PC-3 (cell line): ENCODE results near the gene PLXNA4. TPM values are rescaled to one million over a fixed set of nuclear protein-coding genes. Genes with fewer than 3 reads are reported as not detected.

ENCODE experiments used
- ATAC-seq: fragments of 200-7000 bp; cut with Tn5 transposase; 2 replicates; pipeline ENCODE4 v1.9.1; 2020; ENCODE audit warnings: mild to moderate bottlenecking, moderate library complexity
- BruUV-seq: library from RNA; stranded (reverse); fragments of 400-500 nt; replicated peaks from 2 replicates; lab custom pipeline; 2021; lab: Mats Ljungman, UMichigan
- CTCF ChIA-PET: fragments of 300-600 bp; sonication (Branson Sonifier 250); formaldehyde crosslinking; loops from one replicate; lab custom pipeline; 2022; ENCODE audit warnings: antibody characterized with exemption; lab: Charles Lee
- POLR2A ChIA-PET: fragments of 300-600 bp; sonication (Branson Sonifier 250); formaldehyde crosslinking; loops from one replicate; lab custom pipeline; 2022; ENCODE audit warnings: antibody characterized with exemption; ENCODE audit not compliant: unreplicated experiment; lab: Charles Lee
- DNase-seq: peaks from one replicate; pipeline ENCODE4 v3.0.0-alpha.2; 2015
- H2AFZ ChIP-seq: fragments of 300-600 bp; sonication (generic); 2 replicates; pipeline ENCODE4 v1.6.0; 2016; ENCODE audit warnings: antibody characterized with exemption, low read length
- H3F3A ChIP-seq: fragments of 300-600 bp; sonication (generic); one replicate; pipeline ENCODE4 v1.6.0; 2017; ENCODE audit warnings: antibody characterized with exemption, low read length, control low read depth, mild to moderate bottlenecking; ENCODE audit not compliant: unreplicated experiment
- H3K27ac ChIP-seq: fragments of 300-600 bp; sonication (generic); 2 replicates; pipeline ENCODE4 v1.5.1; 2016; ENCODE audit warnings: mild to moderate bottlenecking, low read length
- H3K27me3 ChIP-seq: fragments of 300-600 bp; sonication (generic); 2 replicates; pipeline ENCODE4 v1.6.1; 2016; ENCODE audit warnings: low read length, mixed read lengths
- H3K36me3 ChIP-seq: fragments of 300-600 bp; sonication (generic); 2 replicates; pipeline ENCODE4 v1.6.1; 2016; ENCODE audit warnings: low read depth, mixed run types, low read length, mixed read lengths
- H3K4me1 ChIP-seq: fragments of 300-600 bp; sonication (generic); 2 replicates; pipeline ENCODE4 v1.5.1; 2016; ENCODE audit warnings: low read length; ENCODE audit not compliant: insufficient read depth
- H3K4me2 ChIP-seq: fragments of 300-600 bp; sonication (generic); 2 replicates; pipeline ENCODE4 v1.6.0; 2016; ENCODE audit warnings: low read length
- H3K4me3 ChIP-seq: fragments of 300-600 bp; sonication (generic); 2 replicates; pipeline ENCODE4 v1.5.1; 2016; ENCODE audit warnings: mild to moderate bottlenecking, low read length, mixed read lengths
- H3K79me2 ChIP-seq: fragments of 300-600 bp; sonication (generic); 2 replicates; pipeline ENCODE4 v1.6.1; 2017; ENCODE audit warnings: low read length, mixed read lengths
- H3K9ac ChIP-seq: fragments of 300-600 bp; sonication (generic); 2 replicates; pipeline ENCODE4 v1.6.0; 2016; ENCODE audit warnings: mild to moderate bottlenecking, low read length
- H3K9me2 ChIP-seq: fragments of 300-600 bp; sonication (generic); replicated peaks from 2 replicates; pipeline ENCODE4 v1.6.1; 2016; ENCODE audit warnings: mixed run types, low read length, mixed read lengths
- H3K9me3 ChIP-seq: fragments of 300-600 bp; sonication (generic); 2 replicates; pipeline ENCODE4 v1.6.1; 2016; ENCODE audit warnings: low read length, mixed read lengths
- H4K20me1 ChIP-seq: fragments of 300-600 bp; sonication (generic); 2 replicates; pipeline ENCODE4 v1.6.1; 2016; ENCODE audit warnings: low read length, mixed read lengths
- EZH2 ChIP-seq: fragments of 300-600 bp; sonication (generic); IDR thresholded peaks from one replicate; pipeline ENCODE4 v1.6.1; 2017; ENCODE audit warnings: antibody characterized with exemption, mild to moderate bottlenecking, low read length; ENCODE audit not compliant: unreplicated experiment
- EZH2phosphoT487 ChIP-seq: fragments of 300-600 bp; sonication (generic); IDR thresholded peaks from 2 replicates; pipeline ENCODE4 v1.6.1; 2018; ENCODE audit warnings: mild to moderate bottlenecking, antibody characterized with exemption, low read length, borderline replicate concordance
- intact Hi-C: fragments of 100-400 bp; cut with micrococcal nuclease; formaldehyde crosslinking; loops from 2 replicates; pipeline ENCODE4 v1.9.0; 2023
- total RNA-seq: library from RNA; depleted of rRNA; stranded (reverse); fragments of >200 nt; gene quantifications from 2 replicates; pipeline ENCODE4 v1.2.3, GENCODE V29; 2014
- TF ChIP-seq, protein P1 (sequence below): fragments of 300-600 bp; sonication (generic); conservative IDR thresholded peaks from 2 replicates; pipeline ENCODE4 v1.5.1; 2017; ENCODE audit warnings: antibody characterized with exemption, low read depth, mild to moderate bottlenecking, low read length

The PLXNA4 gene
- total RNA-seq, 1 experiment from 2014 or later, result 1.2 TPM

DNA sequence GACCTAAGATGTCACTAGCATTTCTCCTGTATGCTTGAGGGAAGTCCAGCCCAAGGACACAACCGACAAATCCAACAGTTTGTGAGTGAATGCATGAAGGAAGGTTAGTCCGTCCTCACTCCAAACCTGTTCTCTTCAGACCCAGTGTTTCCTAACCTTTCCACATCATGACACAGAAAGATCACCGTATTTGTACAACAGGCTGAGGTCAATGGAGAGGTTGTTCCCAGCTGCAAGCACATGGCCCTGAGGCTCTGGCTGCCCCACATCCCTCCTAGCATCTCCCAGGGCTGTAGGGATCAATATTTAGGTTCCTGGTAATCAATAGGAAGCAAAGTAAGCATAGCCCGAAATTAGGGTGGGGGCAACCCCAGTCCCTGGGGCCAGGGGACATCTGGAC is 227.9 kb downstream of the PLXNA4 start:
- H3K79me2 ChIP-seq, result no peaks in the 10 kb centered on the region
- no peak for ATAC-seq
- H3K27ac ChIP-seq, result no peak overlapping the region
- TF ChIP-seq, protein P1, sequence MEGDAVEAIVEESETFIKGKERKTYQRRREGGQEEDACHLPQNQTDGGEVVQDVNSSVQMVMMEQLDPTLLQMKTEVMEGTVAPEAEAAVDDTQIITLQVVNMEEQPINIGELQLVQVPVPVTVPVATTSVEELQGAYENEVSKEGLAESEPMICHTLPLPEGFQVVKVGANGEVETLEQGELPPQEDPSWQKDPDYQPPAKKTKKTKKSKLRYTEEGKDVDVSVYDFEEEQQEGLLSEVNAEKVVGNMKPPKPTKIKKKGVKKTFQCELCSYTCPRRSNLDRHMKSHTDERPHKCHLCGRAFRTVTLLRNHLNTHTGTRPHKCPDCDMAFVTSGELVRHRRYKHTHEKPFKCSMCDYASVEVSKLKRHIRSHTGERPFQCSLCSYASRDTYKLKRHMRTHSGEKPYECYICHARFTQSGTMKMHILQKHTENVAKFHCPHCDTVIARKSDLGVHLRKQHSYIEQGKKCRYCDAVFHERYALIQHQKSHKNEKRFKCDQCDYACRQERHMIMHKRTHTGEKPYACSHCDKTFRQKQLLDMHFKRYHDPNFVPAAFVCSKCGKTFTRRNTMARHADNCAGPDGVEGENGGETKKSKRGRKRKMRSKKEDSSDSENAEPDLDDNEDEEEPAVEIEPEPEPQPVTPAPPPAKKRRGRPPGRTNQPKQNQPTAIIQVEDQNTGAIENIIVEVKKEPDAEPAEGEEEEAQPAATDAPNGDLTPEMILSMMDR, result no peak
- TF ChIP-seq EZH2phosphoT487, result no peak
- TF ChIP-seq EZH2, result no peak
- BruUV-seq, result no TSS peak
- no peak overlapping the region for H3K4me2 ChIP-seq
- H3K4me3 ChIP-seq, result no peak overlapping the region
- H3K36me3 ChIP-seq, result no peaks in the 10 kb centered on the region
- H3K9me3 ChIP-seq, result no peaks in the 10 kb centered on the region
- DNase-seq, result no peak
- peaks cover 42% of the 10 kb centered on the region for H3K27me3 ChIP-seq
- ChIA-PET CTCF (no interaction called here), POLR2A (no interaction called here)
- H4K20me1 ChIP-seq, result no peaks in the 10 kb centered on the region
- H3K9ac ChIP-seq, result no peak overlapping the region
- H3K9me2 ChIP-seq, result no peaks in the 10 kb centered on the region
- no peaks in the 10 kb centered on the region for H3F3A ChIP-seq
- intact Hi-C loops, result no loop called here
- no peak overlapping the region for H2AFZ ChIP-seq
- no peaks in the 10 kb centered on the region for H3K4me1 ChIP-seq

DNA sequence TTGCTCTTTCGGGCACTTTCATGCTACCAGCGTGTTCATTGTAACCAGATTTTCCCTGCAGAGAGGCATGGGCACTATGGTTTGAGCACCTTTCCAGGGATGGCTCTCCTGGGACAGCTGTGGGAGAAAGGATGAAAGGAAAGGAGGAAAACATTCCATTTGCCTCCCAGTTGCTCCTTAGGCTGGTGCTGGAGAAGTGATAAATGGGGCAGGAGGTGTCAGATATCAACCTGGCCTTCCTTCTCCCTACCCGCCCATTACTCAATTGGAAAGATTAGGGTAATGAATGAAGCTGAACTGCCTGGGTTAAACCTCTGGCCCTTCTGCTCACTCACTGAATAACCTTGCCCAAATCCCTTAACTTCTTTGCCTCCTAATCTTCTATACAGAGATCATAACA is 228.4 kb downstream of the PLXNA4 start:
- Histone ChIP-seq H3K9me3 (no peaks in the 10 kb centered on the region), H3K36me3 (no peaks in the 10 kb centered on the region), H3K9me2 (no peaks in the 10 kb centered on the region), H4K20me1 (no peaks in the 10 kb centered on the region), H2AFZ (no peak overlapping the region), H3K27ac (no peak overlapping the region), H3K79me2 (no peaks in the 10 kb centered on the region), H3F3A (no peaks in the 10 kb centered on the region), H3K27me3 (peaks cover 42% of the 10 kb centered on the region), H3K4me1 (no peaks in the 10 kb centered on the region), H3K4me2 (no peak overlapping the region), H3K9ac (no peak overlapping the region), H3K4me3 (no peak overlapping the region)
- DNase-seq (no peak), ATAC-seq (no peak)
- TF ChIP-seq EZH2 (no peak), EZH2phosphoT487 (no peak)
- TF ChIP-seq, protein P1, result no peak
- POLR2A ChIA-PET, result no interaction called here
- no TSS peak for BruUV-seq
- intact Hi-C loops, result no loop called here
- CTCF ChIA-PET, result no interaction called here

DNA sequence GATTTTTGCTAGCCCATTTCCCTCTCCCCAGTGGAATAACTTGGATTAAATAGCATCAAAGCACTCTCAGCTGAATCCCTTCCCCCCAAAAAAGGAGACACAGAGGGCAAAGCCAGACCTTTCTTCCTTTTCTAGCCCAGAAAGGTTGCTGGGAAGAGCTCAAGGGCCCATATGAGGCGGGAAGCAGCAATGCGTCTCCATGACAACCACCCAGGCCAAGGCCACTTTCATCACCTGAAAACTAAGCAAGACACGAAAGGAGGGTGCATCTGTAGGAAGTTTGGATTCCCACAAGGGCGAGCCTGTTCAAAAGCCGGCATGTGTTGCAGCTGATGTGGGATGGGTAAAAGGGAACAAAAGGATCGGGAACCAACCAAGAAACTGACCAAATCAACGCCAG is 229.1 kb downstream of the PLXNA4 start:
- no peaks in the 10 kb centered on the region for H3K9me3 ChIP-seq
- H3F3A ChIP-seq, result no peaks in the 10 kb centered on the region
- CTCF ChIA-PET, result no interaction called here
- H3K9me2 ChIP-seq, result no peaks in the 10 kb centered on the region
- DNase-seq (no peak), ATAC-seq (no peak)
- H3K4me2 ChIP-seq, result no peak overlapping the region
- no peaks in the 10 kb centered on the region for H4K20me1 ChIP-seq
- H3K79me2 ChIP-seq, result no peaks in the 10 kb centered on the region
- H3K27me3 ChIP-seq, result peaks cover 42% of the 10 kb centered on the region
- no peak overlapping the region for H3K27ac ChIP-seq
- BruUV-seq, result no TSS peak
- POLR2A ChIA-PET, result no interaction called here
- TF ChIP-seq EZH2phosphoT487, result no peak
- TF ChIP-seq, protein P1, result no peak
- TF ChIP-seq EZH2, result no peak
- no peak overlapping the region for H3K4me3 ChIP-seq
- intact Hi-C loops, result no loop called here
- no peaks in the 10 kb centered on the region for H3K4me1 ChIP-seq
- H3K9ac ChIP-seq, result no peak overlapping the region
- H2AFZ ChIP-seq, result no peak overlapping the region
- H3K36me3 ChIP-seq, result no peaks in the 10 kb centered on the region
